Fibroblast of the aortic adventitia (primary cell): ENCODE data around the gene PCK1. TPM values are rescaled to one million over a fixed set of nuclear protein-coding genes. Genes with fewer than 3 reads are reported as not detected.
"Not testable (repeated sequence)": the region's sequence is repeated elsewhere in the genome, so short reads cannot be mapped to it uniquely, and the experiment has no call there.

Experiments
- DNase-seq: peaks from one replicate; pipeline ENCODE4 v3.0.0-alpha.2; 2010; ENCODE audit warnings: low read depth
- H3K4me3 ChIP-seq: 2 replicates; pipeline ENCODE4 v1.5.1; 2011; ENCODE audit warnings: low read depth, mild to moderate bottlenecking, control low read depth, low read length, moderate library complexity
- CTCF ChIP-seq: IDR thresholded peaks from 2 replicates; pipeline ENCODE4 v1.5.1; 2011; ENCODE audit warnings: mild to moderate bottlenecking, low read length, control low read depth, inconsistent platforms; ENCODE audit not compliant: insufficient read depth
- total RNA-seq: library from RNA; depleted of rRNA; stranded (reverse); fragments of >200 nt; gene quantifications from 2 replicates; pipeline ENCODE4 v1.2.3, GENCODE V29; 2012; ENCODE audit warnings: low replicate concordance

Gene PCK1
- not detected in 2 replicates for total RNA-seq

- no peak within 1 kb of the TSS for H3K4me3 ChIP-seq
- DNase-seq = peak; percentile 7
- TF ChIP-seq CTCF = no peak
Observed at GRCh38 chr20:57560554-57561355, at the start of gene PCK1. PCK1 (plus strand) TSS chr20:57561110; CDS start chr20:57561412, 302 bp downstream.

GRCh38 chr20:57511709-57512108 is 49.2 kb upstream of the PCK1 start:
- DNase-seq, H3K4me3 ChIP-seq: not testable (repeated sequence)

GRCh38 chr20:57512432-57512831 is 48.5 kb upstream of the PCK1 start:
- no peak overlapping the region for H3K4me3 ChIP-seq
- DNase-seq = no peak
- no peak for TF ChIP-seq CTCF

- peak; percentile 34 for DNase-seq
- H3K4me3 ChIP-seq = no peak overlapping the region
Observed at GRCh38 chr20:57513199-57513598, 47.7 kb upstream of the PCK1 start.

GRCh38 chr20:57514273-57514751 is 46.6 kb upstream of the PCK1 start:
- peak; percentile 85 for DNase-seq
- TF ChIP-seq CTCF = peak; percentile 76
- H3K4me3 ChIP-seq = no peak overlapping the region

More at GRCh38 chr20:57513199-57513598, 47.7 kb upstream of the PCK1 start:
- no peak for TF ChIP-seq CTCF

- no peak for TF ChIP-seq CTCF
- DNase-seq = no peak
- no peak overlapping the region for H3K4me3 ChIP-seq
Observed at GRCh38 chr20:57517904-57518303, 43.0 kb upstream of the PCK1 start.

GRCh38 chr20:57522380-57523140 is 38.4 kb upstream of the PCK1 start:
- H3K4me3 ChIP-seq = no peak overlapping the region
- DNase-seq = no peak
- TF ChIP-seq CTCF = no peak
